ENCODE data around the gene BTBD6.

BTBD6 gene

GRCh38 chr14:105255021-105255507 is 6.7 kb downstream of the BTBD6 start:
- Histone ChIP-seq H4K20me1 (peaks cover 42 to 92% (median 83%) of the 10 kb centered on the region in 11 experiments; a peak in 21 of 22 replicates), H3K9ac (peak overlapping the region in 7 of 11 experiments; percentile 4 to 72 (median 61); a peak in 9 of 22 replicates), H3K4me2 (peak overlapping the region; percentile 81 to 99 (median 97)), H3K27me3 (peaks cover 0 to 40% (median 0%) of the 10 kb centered on the region in 11 experiments; a peak in 5 of 22 replicates), H3K9me3 (replicated peaks in 1 of 11) (no peaks in the 10 kb centered on the region), H3K4me3 (peak overlapping the region in 5 of 10 experiments; percentile 6 to 37 (median 29); a peak in 6 of 20 replicates), H3K27ac (peak overlapping the region in 8 of 11 experiments; percentile 39 to 77 (median 62); a peak in 14 of 22 replicates), H3K36me3 (peaks cover 2 to 30% (median 14%) of the 10 kb centered on the region in 11 experiments; a peak in 16 of 22 replicates), H3K4me1 (peaks cover 47 to 100% (median 98%) of the 10 kb centered on the region in 10 experiments)
- peak in 4 of 11 experiments; percentile 43 to 63 (median 48); a peak in 5 of 22 replicates for TF ChIP-seq Cebpa-rat (IDR thresholded peaks at IDR 0.05)

DNA sequence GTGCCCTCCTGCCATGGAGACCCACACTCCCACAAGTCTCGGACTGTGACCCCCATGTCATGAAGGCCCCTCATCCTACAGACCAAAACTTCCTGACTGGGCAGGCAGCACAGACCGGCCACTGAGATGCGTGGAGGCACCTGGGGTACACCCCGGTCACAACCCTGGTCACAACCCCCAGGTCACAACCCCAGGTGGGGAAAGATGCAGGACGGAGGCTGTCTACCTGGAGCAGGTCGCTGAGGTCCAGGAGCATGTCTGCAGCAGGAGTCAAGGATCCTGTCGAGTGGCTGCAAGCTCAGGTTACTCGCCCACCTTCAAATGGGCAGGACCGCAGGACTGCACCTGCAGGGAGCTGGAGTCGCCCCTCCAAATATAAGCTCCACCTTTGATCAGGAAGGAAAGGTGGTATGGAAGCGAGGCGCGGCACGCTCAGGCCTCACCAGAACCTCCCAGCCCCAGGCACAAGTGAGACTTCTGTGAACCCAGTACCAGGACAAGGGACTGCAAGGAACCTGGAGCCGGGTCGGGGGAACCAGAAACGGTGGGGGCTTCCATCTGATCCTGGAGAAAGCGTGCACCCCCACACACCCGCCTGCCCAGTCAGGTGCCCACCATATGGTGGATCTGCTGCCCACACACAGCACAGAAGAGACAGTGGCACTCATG is 8.1 kb downstream of the BTBD6 start:
- Histone ChIP-seq H3K27ac (peak overlapping the region in 7 of 11 experiments; percentile 13 to 77 (median 74); a peak in 12 of 22 replicates), H3K36me3 (peaks cover 0 to 33% (median 10%) of the 10 kb centered on the region in 11 experiments; a peak in 13 of 22 replicates), H3K4me2 (peak overlapping the region; percentile 36 to 99 (median 97); a peak in 21 of 22 replicates), H3K9ac (peak overlapping the region in 6 of 11 experiments; percentile 23 to 70 (median 46); a peak in 8 of 22 replicates), H3K4me1 (peaks cover 40 to 100% (median 98%) of the 10 kb centered on the region in 10 experiments), H4K20me1 (peaks cover 29 to 92% (median 83%) of the 10 kb centered on the region in 11 experiments; a peak in 21 of 22 replicates), H3K27me3 (peaks cover 0 to 26% (median 0%) of the 10 kb centered on the region in 11 experiments; a peak in 5 of 22 replicates), H3K4me3 (0 out of 20 replicates have a peak overlapping the region, but pooled peaks of 1 of the 10 experiments have one; percentile 37), H3K9me3 (replicated peaks in 1 of 11) (no peaks in the 10 kb centered on the region)
- TF ChIP-seq Cebpa-rat (IDR thresholded peaks at IDR 0.05) = no peak

DNA sequence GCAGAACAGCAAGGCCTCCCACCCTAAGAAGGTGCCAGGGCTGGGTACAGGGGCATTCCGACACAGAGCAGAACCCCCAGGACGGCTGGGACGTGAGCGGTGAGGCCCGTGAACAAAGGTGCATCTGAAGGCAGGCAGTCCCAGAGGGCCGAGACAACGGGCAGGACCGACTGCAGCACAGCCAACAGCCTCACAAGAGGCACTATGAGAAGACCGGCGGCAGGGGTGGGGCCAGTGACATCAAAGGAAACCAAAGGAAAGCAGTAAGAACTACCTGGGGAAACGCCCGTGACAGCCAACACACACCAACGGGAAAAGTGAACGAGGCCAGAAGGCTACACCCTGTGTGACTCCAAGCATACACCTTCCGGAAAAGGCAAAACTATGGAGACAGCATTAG is 9.1 kb downstream of the BTBD6 start:
- Histone ChIP-seq H3K27ac (peak overlapping the region in 5 of 11 experiments; percentile 50 to 77 (median 75); a peak in 8 of 22 replicates), H3K4me1 (peaks cover 45 to 100% (median 98%) of the 10 kb centered on the region in 10 experiments), H3K36me3 (peaks cover 0 to 24% (median 3%) of the 10 kb centered on the region in 11 experiments; a peak in 10 of 22 replicates), H3K27me3 (peaks cover 0 to 16% (median 0%) of the 10 kb centered on the region in 11 experiments; a peak in 3 of 22 replicates), H3K4me2 (peak overlapping the region; percentile 36 to 99 (median 97); a peak in 21 of 22 replicates), H3K9ac (peak overlapping the region in 6 of 11 experiments; percentile 23 to 70 (median 46); a peak in 8 of 22 replicates), H3K9me3 (replicated peaks in 1 of 11) (no peaks in the 10 kb centered on the region), H3K4me3 (peak overlapping the region in 1 of 10 experiments; percentile 30; a peak in 1 of 20 replicates), H4K20me1 (peaks cover 18 to 92% (median 83%) of the 10 kb centered on the region in 11 experiments; a peak in 21 of 22 replicates)
- TF ChIP-seq Cebpa-rat (IDR thresholded peaks at IDR 0.05) = no peak

DNA sequence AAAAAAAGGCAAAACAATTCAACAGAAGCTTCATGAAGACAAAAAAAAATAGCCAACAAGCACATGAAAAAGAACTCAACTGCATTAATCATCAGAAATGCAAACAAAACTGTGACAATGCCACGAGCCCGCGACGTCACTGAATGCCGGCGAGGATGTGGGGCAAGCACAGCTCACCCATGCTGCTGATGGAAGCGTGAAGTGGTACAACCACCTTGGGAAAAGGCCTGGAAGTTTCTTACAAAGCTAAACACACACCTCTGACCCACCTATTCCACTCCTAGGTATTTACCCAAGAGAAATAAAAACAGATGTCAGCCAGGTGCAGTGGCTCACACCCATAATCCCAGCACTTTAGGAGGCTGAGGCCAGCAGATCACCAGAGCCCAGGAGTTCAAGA is 10.5 kb downstream of the BTBD6 start:
- Histone ChIP-seq H4K20me1 (peaks cover 5 to 90% (median 73%) of the 10 kb centered on the region in 11 experiments; a peak in 20 of 22 replicates), H3K36me3 (peaks cover 0 to 26% (median 3%) of the 10 kb centered on the region in 11 experiments; a peak in 10 of 22 replicates), H3K9me3 (replicated peaks in 1 of 11) (no peaks in the 10 kb centered on the region), H3K9ac (peak overlapping the region in 1 of 11 experiments; percentile 1; a peak in 2 of 22 replicates), H3K4me3 (no peak overlapping the region), H3K27me3 (peaks cover 0 to 5% (median 0%) of the 10 kb centered on the region in 11 experiments; a peak in 1 of 22 replicates), H3K4me2 (peak overlapping the region in 9 of 11 experiments; percentile 66 to 98 (median 78); a peak in 17 of 22 replicates), H3K4me1 (peaks cover 56 to 100% (median 98%) of the 10 kb centered on the region in 10 experiments), H3K27ac (peak overlapping the region in 2 of 11 experiments; percentile 32 to 43; a peak in 2 of 22 replicates)
- no peak for TF ChIP-seq Cebpa-rat (IDR thresholded peaks at IDR 0.05)

- Histone ChIP-seq H3K4me3 (no peak overlapping the region; a peak in 1 of 20 replicates), H3K36me3 (peaks cover 4 to 40% (median 14%) of the 10 kb centered on the region in 11 experiments; a peak in 16 of 22 replicates), H4K20me1 (peaks cover 0 to 82% (median 56%) of the 10 kb centered on the region in 11 experiments; a peak in 17 of 22 replicates), H3K4me2 (peak overlapping the region in 9 of 11 experiments; percentile 66 to 98 (median 78); a peak in 17 of 22 replicates), H3K27ac (peak overlapping the region in 2 of 11 experiments; percentile 0 to 11; a peak in 2 of 22 replicates), H3K9me3 (replicated peaks in 1 of 11) (no peaks in the 10 kb centered on the region), H3K4me1 (peaks cover 39 to 86% (median 77%) of the 10 kb centered on the region in 10 experiments), H3K9ac (peak overlapping the region in 6 of 11 experiments; percentile 1 to 56 (median 14); a peak in 8 of 22 replicates), H3K27me3 (peaks cover 0 to 5% (median 0%) of the 10 kb centered on the region in 11 experiments; a peak in 1 of 22 replicates)
- no peak for TF ChIP-seq Cebpa-rat (IDR thresholded peaks at IDR 0.05)
These were observed 12.6 kb downstream of the BTBD6 start for GRCh38 chr14:105260959-105261358.

GRCh38 chr14:105261781-105262180 is 13.4 kb downstream of the BTBD6 start:
- H3K4me3 ChIP-seq = no peak overlapping the region
- peaks cover 4 to 40% (median 14%) of the 10 kb centered on the region in 11 experiments; a peak in 16 of 22 replicates for H3K36me3 ChIP-seq
- peaks cover 31 to 78% (median 69%) of the 10 kb centered on the region in 10 experiments for H3K4me1 ChIP-seq
- peaks cover 0 to 5% (median 0%) of the 10 kb centered on the region in 11 experiments; a peak in 1 of 22 replicates for H3K27me3 ChIP-seq
- peaks cover 0 to 82% (median 48%) of the 10 kb centered on the region in 11 experiments; a peak in 18 of 22 replicates for H4K20me1 ChIP-seq
- peak overlapping the region in 5 of 11 experiments; percentile 7 to 56 (median 29); a peak in 5 of 22 replicates for H3K9ac ChIP-seq
- H3K9me3 ChIP-seq (replicated peaks in 1 of 11) = no peaks in the 10 kb centered on the region
- peak overlapping the region in 9 of 11 experiments; percentile 66 to 98 (median 78); a peak in 19 of 22 replicates for H3K4me2 ChIP-seq
- TF ChIP-seq Cebpa-rat (IDR thresholded peaks at IDR 0.05) = no peak
- H3K27ac ChIP-seq = peak overlapping the region in 1 of 11 experiments; percentile 57; a peak in 2 of 22 replicates

GRCh38 chr14:105267820-105268548 is 19.7 kb downstream of the BTBD6 start:
- H3K27me3 ChIP-seq = no peaks in the 10 kb centered on the region
- H3K9ac ChIP-seq = peak overlapping the region in 2 of 11 experiments; percentile 51 to 54; a peak in 4 of 22 replicates
- no peaks in the 10 kb centered on the region for H3K9me3 ChIP-seq (replicated peaks in 1 of 11)
- no peak overlapping the region for H3K27ac ChIP-seq
- peaks cover 7 to 58% (median 27%) of the 10 kb centered on the region in 11 experiments; a peak in 19 of 22 replicates for H3K36me3 ChIP-seq
- no peak for TF ChIP-seq Cebpa-rat (IDR thresholded peaks at IDR 0.05)
- no peak overlapping the region for H3K4me3 ChIP-seq
- peaks cover 47 to 91% (median 69%) of the 10 kb centered on the region in 11 experiments; a peak in 21 of 22 replicates for H4K20me1 ChIP-seq
- H3K4me1 ChIP-seq = peaks cover 17 to 70% (median 57%) of the 10 kb centered on the region in 10 experiments
- H3K4me2 ChIP-seq = peak overlapping the region in 6 of 11 experiments; percentile 67 to 88 (median 80); a peak in 9 of 22 replicates
